Smooth muscle cell (in vitro differentiated cells): ENCODE measurements around the gene CBY2. TPM values are rescaled to one million over a fixed set of nuclear protein-coding genes. Genes with fewer than 3 reads are reported as not detected.

ENCODE experiments used
- DNase-seq: peaks from one replicate; lab custom pipeline; 2025; ENCODE audit not compliant: unreplicated experiment; lab: John Stamatoyannopoulos, UW
- H2AFZ ChIP-seq: fragments of 200-600 bp; sonication (generic); 2 replicates; pipeline ENCODE4 v1.6.0; 2016; ENCODE audit warnings: antibody characterized with exemption, low read depth, mild to moderate bottlenecking
- H3F3A ChIP-seq: fragments of 200-600 bp; sonication (generic); 2 replicates; pipeline ENCODE4 v1.6.0; 2017; ENCODE audit warnings: antibody characterized with exemption, low read depth
- H3K27ac ChIP-seq: fragments of 200-600 bp; sonication (generic); 2 replicates; pipeline ENCODE4 v1.5.1; 2016; ENCODE audit warnings: low read depth, mild to moderate bottlenecking
- H3K27me3 ChIP-seq: fragments of 200-600 bp; sonication (generic); 2 replicates; pipeline ENCODE4 v1.6.1; 2016; ENCODE audit warnings: low read depth, mild to moderate bottlenecking
- H3K36me3 ChIP-seq: fragments of 200-600 bp; sonication (generic); 2 replicates; pipeline ENCODE4 v1.5.1; 2016; ENCODE audit warnings: low read depth
- H3K4me1 ChIP-seq: fragments of 200-600 bp; sonication (generic); 2 replicates; pipeline ENCODE4 v1.5.1; 2016; ENCODE audit warnings: low read depth
- H3K4me2 ChIP-seq: fragments of 200-600 bp; sonication (generic); 2 replicates; pipeline ENCODE4 v1.6.0; 2016; ENCODE audit warnings: mild to moderate bottlenecking
- H3K4me3 ChIP-seq: fragments of 200-600 bp; sonication (generic); 2 replicates; pipeline ENCODE4 v1.5.1; 2016; ENCODE audit warnings: mild to moderate bottlenecking
- H3K79me2 ChIP-seq: fragments of 200-600 bp; sonication (generic); 2 replicates; pipeline ENCODE4 v1.6.0; 2016; ENCODE audit warnings: low read depth, mild to moderate bottlenecking
- H3K9ac ChIP-seq: fragments of 200-600 bp; sonication (generic); 2 replicates; pipeline ENCODE4 v1.6.0; 2016; ENCODE audit warnings: low read depth
- H3K9me3 ChIP-seq: fragments of 200-600 bp; sonication (generic); replicated peaks from 2 replicates; pipeline ENCODE4 v1.5.1; 2016; ENCODE audit warnings: low read depth
- H4K20me1 ChIP-seq: fragments of 200-600 bp; sonication (generic); 2 replicates; pipeline ENCODE4 v1.6.0; 2016; ENCODE audit warnings: low read depth
- WGBS: methylation state at CpG from one replicate; pipeline ENCODE4 v1.1.7; 2016; ENCODE audit warnings: low lambda C conversion rate; 5-methylcytosine and 5-hydroxymethylcytosine counted together
- polyA plus RNA-seq: library from polyadenylated mRNA; unstranded; fragments of >200 nt; fragmentation: Nextera tagmentation; extraction: Ambion mirVana; gene quantifications from 2 replicates; pipeline ENCODE4 v1.2.1, GENCODE V29; 2016
- total RNA-seq: library from RNA; depleted of rRNA; stranded (reverse); fragments of >200 nt; gene quantifications from 2 replicates; pipeline ENCODE4 v1.2.3, GENCODE V29; 2014
- TF ChIP-seq, protein P1 (sequence below): fragments of 200-600 bp; sonication (generic); IDR thresholded peaks from 2 replicates; pipeline ENCODE4 v1.5.1; 2017; ENCODE audit warnings: borderline replicate concordance, mild to moderate bottlenecking, antibody characterized with exemption; ENCODE audit not compliant: insufficient read depth, poor library complexity, severe bottlenecking

Gene CBY2
- not detected in 2 replicates for total RNA-seq
- polyA plus RNA-seq, result not detected in 2 replicates

DNA sequence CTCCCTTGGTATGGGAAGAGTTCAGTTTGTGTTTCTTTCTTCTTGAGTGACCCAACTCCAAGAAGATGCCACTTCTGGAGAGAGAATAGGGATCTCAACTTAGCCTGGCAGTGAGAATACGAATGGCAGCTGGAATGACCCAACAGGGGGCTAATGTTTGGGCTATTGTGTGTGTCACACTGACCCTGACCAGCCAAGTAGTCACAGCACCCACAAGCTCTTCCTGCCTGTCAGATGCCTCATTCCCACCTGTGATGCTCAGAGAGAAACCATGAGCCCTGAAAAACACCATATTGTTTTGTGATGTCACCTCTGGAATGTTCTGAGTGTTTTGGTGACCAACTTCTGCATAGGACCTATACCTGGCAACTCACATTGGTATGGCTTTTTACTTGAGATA is at the start of gene CBY2:
Gene CBY2 (plus strand): TSS at position 233 of the 400 bp plus-strand sequence. CDS start 71 bp downstream, at position 304.
- Histone ChIP-seq H3K36me3 (no peaks in the 10 kb centered on the region), H3K4me1 (no peaks in the 10 kb centered on the region), H3K79me2 (no peaks in the 10 kb centered on the region), H4K20me1 (no peaks in the 10 kb centered on the region), H3K9me3 (no peaks in the 10 kb centered on the region), H3K27me3 (peaks cover 32% of the 10 kb centered on the region), H3K27ac (no peak within 1 kb of the TSS), H2AFZ (no peak within 1 kb of the TSS), H3K4me3 (no peak within 1 kb of the TSS), H3K9ac (no peak within 1 kb of the TSS), H3F3A (no peaks in the 10 kb centered on the region), H3K4me2 (no peak within 1 kb of the TSS)
- no peak for DNase-seq
- 100% methylated on average over 1 of the region's 1 CpG for WGBS
- TF ChIP-seq, protein P1, sequence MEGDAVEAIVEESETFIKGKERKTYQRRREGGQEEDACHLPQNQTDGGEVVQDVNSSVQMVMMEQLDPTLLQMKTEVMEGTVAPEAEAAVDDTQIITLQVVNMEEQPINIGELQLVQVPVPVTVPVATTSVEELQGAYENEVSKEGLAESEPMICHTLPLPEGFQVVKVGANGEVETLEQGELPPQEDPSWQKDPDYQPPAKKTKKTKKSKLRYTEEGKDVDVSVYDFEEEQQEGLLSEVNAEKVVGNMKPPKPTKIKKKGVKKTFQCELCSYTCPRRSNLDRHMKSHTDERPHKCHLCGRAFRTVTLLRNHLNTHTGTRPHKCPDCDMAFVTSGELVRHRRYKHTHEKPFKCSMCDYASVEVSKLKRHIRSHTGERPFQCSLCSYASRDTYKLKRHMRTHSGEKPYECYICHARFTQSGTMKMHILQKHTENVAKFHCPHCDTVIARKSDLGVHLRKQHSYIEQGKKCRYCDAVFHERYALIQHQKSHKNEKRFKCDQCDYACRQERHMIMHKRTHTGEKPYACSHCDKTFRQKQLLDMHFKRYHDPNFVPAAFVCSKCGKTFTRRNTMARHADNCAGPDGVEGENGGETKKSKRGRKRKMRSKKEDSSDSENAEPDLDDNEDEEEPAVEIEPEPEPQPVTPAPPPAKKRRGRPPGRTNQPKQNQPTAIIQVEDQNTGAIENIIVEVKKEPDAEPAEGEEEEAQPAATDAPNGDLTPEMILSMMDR, result no peak

DNA sequence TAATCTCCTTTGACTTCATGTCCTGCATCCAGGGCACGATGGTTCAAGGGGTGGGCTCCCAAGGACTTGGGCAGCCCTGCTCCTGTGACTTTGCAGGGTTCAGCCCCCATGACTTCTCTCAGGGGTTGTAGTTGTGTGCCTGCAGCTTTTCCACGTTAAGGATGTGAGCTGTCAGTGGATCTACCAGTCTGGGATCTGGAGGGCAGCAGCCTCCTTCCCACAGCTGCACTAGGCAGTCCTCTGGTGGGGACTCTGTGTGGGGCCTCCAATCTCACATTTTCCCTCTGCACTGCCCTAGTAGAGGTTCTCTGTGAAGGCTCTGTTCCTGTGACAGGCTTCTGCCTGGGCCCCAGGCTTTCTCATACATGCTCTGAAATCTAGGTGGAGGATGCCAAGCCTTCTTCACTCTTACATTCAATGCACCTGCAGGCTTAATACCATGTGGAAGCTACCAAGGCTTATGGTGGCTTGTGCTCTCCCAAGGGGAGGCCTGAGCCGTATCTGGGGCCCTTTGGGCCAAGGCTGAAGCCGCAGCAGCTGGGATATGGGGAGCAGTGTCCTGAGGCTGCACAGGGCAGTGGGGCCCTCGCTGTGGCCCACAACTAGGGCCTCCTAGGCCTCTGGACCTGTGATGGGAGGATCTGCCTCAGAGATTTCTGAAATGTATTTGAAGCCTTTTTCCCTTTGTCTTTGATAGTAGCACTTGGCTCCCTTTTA is 47.3 kb upstream of the CBY2 start:
- no peak overlapping the region for H3K27ac ChIP-seq
- no peaks in the 10 kb centered on the region for H4K20me1 ChIP-seq
- no peak for DNase-seq
- H3K4me1 ChIP-seq, result no peaks in the 10 kb centered on the region
- H3K36me3 ChIP-seq, result no peaks in the 10 kb centered on the region
- no peak overlapping the region for H2AFZ ChIP-seq
- H3F3A ChIP-seq, result no peaks in the 10 kb centered on the region
- H3K4me3 ChIP-seq, result no peak overlapping the region
- no peaks in the 10 kb centered on the region for H3K27me3 ChIP-seq
- TF ChIP-seq, protein P1, result no peak
- no peaks in the 10 kb centered on the region for H3K9me3 ChIP-seq
- H3K9ac ChIP-seq, result no peak overlapping the region
- H3K79me2 ChIP-seq, result no peaks in the 10 kb centered on the region
- WGBS, result 83% methylated on average over 5 of the region's 5 CpGs
- H3K4me2 ChIP-seq, result no peak overlapping the region

DNA sequence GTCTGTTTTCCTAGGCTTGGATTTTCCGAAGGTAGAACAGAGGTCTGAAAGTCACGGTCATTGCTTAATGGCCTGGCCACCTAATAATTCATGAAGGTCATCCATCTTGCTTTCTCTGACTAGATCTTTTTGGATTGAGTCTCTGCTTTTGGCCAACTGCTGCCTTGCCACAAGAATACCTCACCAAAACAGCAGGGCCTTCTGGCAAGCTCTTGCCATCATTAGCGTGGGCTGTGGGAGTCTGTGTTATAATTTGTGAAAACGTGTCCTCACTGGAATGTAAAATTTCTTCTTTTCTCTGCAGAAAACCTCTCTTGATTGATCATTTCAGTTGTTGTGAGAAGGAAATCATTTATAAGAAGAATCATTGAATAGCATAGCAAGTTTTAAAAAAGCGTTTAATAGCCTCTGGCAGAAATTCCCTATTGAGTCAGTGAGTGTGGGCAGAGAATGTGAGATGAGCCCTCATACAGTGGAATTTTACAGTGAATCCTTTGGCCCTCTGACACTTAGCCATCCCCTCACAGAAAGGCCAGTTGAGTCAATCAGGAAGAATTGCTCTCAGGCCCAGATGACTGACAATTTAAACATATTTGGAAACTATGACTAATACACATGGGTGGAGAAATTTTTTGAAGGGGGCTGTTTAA is 43.4 kb upstream of the CBY2 start:
- H3K79me2 ChIP-seq, result no peaks in the 10 kb centered on the region
- TF ChIP-seq, protein P1, result no peak
- WGBS, result 78% methylated on average over 5 of the region's 5 CpGs
- H3K9me3 ChIP-seq, result no peaks in the 10 kb centered on the region
- H3K4me3 ChIP-seq, result no peak overlapping the region
- H3K4me1 ChIP-seq, result no peaks in the 10 kb centered on the region
- no peak overlapping the region for H3K9ac ChIP-seq
- no peak for DNase-seq
- H3K4me2 ChIP-seq, result peak overlapping the region; percentile 3
- no peaks in the 10 kb centered on the region for H3F3A ChIP-seq
- H3K27me3 ChIP-seq, result no peaks in the 10 kb centered on the region
- H3K36me3 ChIP-seq, result no peaks in the 10 kb centered on the region
- H3K27ac ChIP-seq, result peak overlapping the region; percentile 18
- H2AFZ ChIP-seq, result no peak overlapping the region
- no peaks in the 10 kb centered on the region for H4K20me1 ChIP-seq
